PC-3 (cell line): ENCODE measurements around the gene COPS3.

ENCODE experiments used
- EZH2 ChIP-seq: fragments of 300-600 bp; sonication (generic); IDR thresholded peaks from one replicate; pipeline ENCODE4 v1.6.1; 2017; ENCODE audit warnings: antibody characterized with exemption, mild to moderate bottlenecking, low read length; ENCODE audit not compliant: unreplicated experiment
- EZH2phosphoT487 ChIP-seq: fragments of 300-600 bp; sonication (generic); IDR thresholded peaks from 2 replicates; pipeline ENCODE4 v1.6.1; 2018; ENCODE audit warnings: mild to moderate bottlenecking, antibody characterized with exemption, low read length, borderline replicate concordance
- TF ChIP-seq, protein P1 (sequence below): fragments of 300-600 bp; sonication (generic); conservative IDR thresholded peaks from 2 replicates; pipeline ENCODE4 v1.5.1; 2017; ENCODE audit warnings: antibody characterized with exemption, low read depth, mild to moderate bottlenecking, low read length

DNA sequence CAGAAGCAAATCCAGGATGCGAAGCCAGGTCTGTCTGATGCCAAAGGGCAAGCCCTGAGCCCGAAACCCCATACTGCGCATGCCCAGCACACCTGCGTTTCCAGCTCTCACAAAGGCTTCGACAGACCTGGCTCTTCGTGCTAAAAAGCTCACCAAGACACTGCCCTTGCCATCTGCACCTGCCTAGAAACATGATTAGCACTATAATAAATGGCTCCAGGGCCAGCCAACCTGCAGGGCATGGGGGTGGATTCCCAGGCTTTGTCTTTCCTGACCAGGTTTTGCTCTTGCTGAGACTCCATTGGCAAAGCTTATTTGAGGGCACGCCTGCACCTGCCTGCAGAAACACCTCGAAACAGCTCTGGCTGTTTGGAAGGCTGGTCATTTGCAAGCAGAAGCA, 60.5 kb downstream of the COPS3 start:
- TF ChIP-seq EZH2phosphoT487 (no peak), EZH2 (no peak)
- TF ChIP-seq, protein P1, sequence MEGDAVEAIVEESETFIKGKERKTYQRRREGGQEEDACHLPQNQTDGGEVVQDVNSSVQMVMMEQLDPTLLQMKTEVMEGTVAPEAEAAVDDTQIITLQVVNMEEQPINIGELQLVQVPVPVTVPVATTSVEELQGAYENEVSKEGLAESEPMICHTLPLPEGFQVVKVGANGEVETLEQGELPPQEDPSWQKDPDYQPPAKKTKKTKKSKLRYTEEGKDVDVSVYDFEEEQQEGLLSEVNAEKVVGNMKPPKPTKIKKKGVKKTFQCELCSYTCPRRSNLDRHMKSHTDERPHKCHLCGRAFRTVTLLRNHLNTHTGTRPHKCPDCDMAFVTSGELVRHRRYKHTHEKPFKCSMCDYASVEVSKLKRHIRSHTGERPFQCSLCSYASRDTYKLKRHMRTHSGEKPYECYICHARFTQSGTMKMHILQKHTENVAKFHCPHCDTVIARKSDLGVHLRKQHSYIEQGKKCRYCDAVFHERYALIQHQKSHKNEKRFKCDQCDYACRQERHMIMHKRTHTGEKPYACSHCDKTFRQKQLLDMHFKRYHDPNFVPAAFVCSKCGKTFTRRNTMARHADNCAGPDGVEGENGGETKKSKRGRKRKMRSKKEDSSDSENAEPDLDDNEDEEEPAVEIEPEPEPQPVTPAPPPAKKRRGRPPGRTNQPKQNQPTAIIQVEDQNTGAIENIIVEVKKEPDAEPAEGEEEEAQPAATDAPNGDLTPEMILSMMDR: no peak
